GM19035 (cell line): ENCODE results near the gene SLC6A3.
"Not testable (repeated sequence)": the region's sequence is repeated elsewhere in the genome, so short reads cannot be mapped to it uniquely, and the experiment has no call there.

Experiments
- ATAC-seq: cut with Tn5 transposase; IDR thresholded peaks from one replicate; pipeline ENCODE4 v1.9.1; 2021; ENCODE audit not compliant: unreplicated experiment

The SLC6A3 gene

GRCh38 chr5:1465117-1465516 is 19.9 kb upstream of the SLC6A3 start:
- no peak for ATAC-seq

GRCh38 chr5:1464511-1464910 is 19.3 kb upstream of the SLC6A3 start:
- no peak for ATAC-seq

GRCh38 chr5:1464096-1464446 is 18.8 kb upstream of the SLC6A3 start:
- ATAC-seq = no peak

GRCh38 chr5:1463326-1464095 is 18.3 kb upstream of the SLC6A3 start:
- no peak for ATAC-seq

- ATAC-seq = no peak
These were observed 17.1 kb upstream of the SLC6A3 start for GRCh38 chr5:1462358-1462757.

- no peak for ATAC-seq
These were observed 16.2 kb upstream of the SLC6A3 start for GRCh38 chr5:1461396-1461795.

- ATAC-seq = no peak
These were observed 14.9 kb upstream of the SLC6A3 start for GRCh38 chr5:1460054-1460682.

- not testable (repeated sequence) for ATAC-seq
These were observed 14.2 kb upstream of the SLC6A3 start for GRCh38 chr5:1459435-1459834.

- not testable (repeated sequence) for ATAC-seq
These were observed 11.1 kb upstream of the SLC6A3 start for GRCh38 chr5:1456110-1456881.

GRCh38 chr5:1453613-1454012 is 8.4 kb upstream of the SLC6A3 start:
- no peak for ATAC-seq

- no peak for ATAC-seq
These were observed 3.9 kb upstream of the SLC6A3 start for GRCh38 chr5:1449081-1449630.

GRCh38 chr5:1448511-1449011 is 3.3 kb upstream of the SLC6A3 start:
- ATAC-seq = no peak

- ATAC-seq = no peak
These were observed 2.6 kb upstream of the SLC6A3 start for GRCh38 chr5:1447671-1448361.

- ATAC-seq = no peak
These were observed 1.5 kb upstream of the SLC6A3 start for GRCh38 chr5:1446602-1447343.

GRCh38 chr5:1445689-1446601 is 705 bp upstream of the SLC6A3 start:
- ATAC-seq = no peak

GRCh38 chr5:1444361-1445189 is 665 bp downstream of the SLC6A3 start:
- no peak for ATAC-seq

GRCh38 chr5:1443991-1444360 is 1.3 kb downstream of the SLC6A3 start:
- ATAC-seq = no peak

GRCh38 chr5:1443171-1443570 is 2.1 kb downstream of the SLC6A3 start:
- no peak for ATAC-seq
